GM21786 (cell line): ENCODE data around the gene SNX1.
A peak's percentile ranks its signal among the peaks of the same experiment; 100 is the strongest.

Source experiments
- ATAC-seq: cut with Tn5 transposase; IDR thresholded peaks from one replicate; pipeline ENCODE4 v1.9.1; 2021; ENCODE audit not compliant: unreplicated experiment

The SNX1 gene

GRCh38 chr15:64161688-64162477 is 66.1 kb downstream of the SNX1 start:
- no peak for ATAC-seq

GRCh38 chr15:64162478-64162868 is 66.7 kb downstream of the SNX1 start:
- peak; percentile 6 for ATAC-seq

- peak; percentile 91 for ATAC-seq
Observed at GRCh38 chr15:64162869-64163658, 67.3 kb downstream of the SNX1 start, which contains the start of gene PPIB. Gene PPIB (minus strand): TSS chr15:64163022. CDS start chr15:64162986, 36 bp downstream.

GRCh38 chr15:64163659-64164362 is 68.0 kb downstream of the SNX1 start:
- ATAC-seq, result peak; percentile 4

GRCh38 chr15:64164436-64164835 is 68.7 kb downstream of the SNX1 start:
- no peak for ATAC-seq

GRCh38 chr15:64166102-64166890 is 70.5 kb downstream of the SNX1 start:
- no peak for ATAC-seq

GRCh38 chr15:64180235-64180824 is 84.5 kb downstream of the SNX1 start:
- ATAC-seq, result peak; percentile 76

- no peak for ATAC-seq
Observed at GRCh38 chr15:64182859-64183370, 87.1 kb downstream of the SNX1 start.

- ATAC-seq, result no peak
Observed at GRCh38 chr15:64185146-64185911, 89.5 kb downstream of the SNX1 start.

- ATAC-seq, result no peak
Observed at GRCh38 chr15:64187396-64188191, 91.8 kb downstream of the SNX1 start.
